Stomach (tissue), 9 donors: ENCODE data around the gene SP4. TPM values are rescaled to one million over a fixed set of nuclear protein-coding genes. Genes with fewer than 3 reads are reported as not detected.

Experiments
- DNase-seq, 2 donors: peaks; one replicate each; pipeline versions ENCODE4 v3.0.0 to v3.0.0-alpha.2; 2013 to 2019
- H3K27ac ChIP-seq, 5 donors: fragments of 200-600 bp in 4 of 5; sonication (generic) in 4 of 5; one replicate each; pipeline ENCODE4 v1.5.1; 2013 to 2019; ENCODE audit warnings: mild to moderate bottlenecking in 1 of 5, moderate library complexity in 1 of 5
- H3K27me3 ChIP-seq, 3 donors: fragments of 200-600 bp; sonication (generic); one replicate each; pipeline ENCODE4 v1.5.1; 2017 to 2019; ENCODE audit warnings: mixed run types in 1 of 3
- H3K36me3 ChIP-seq, 4 donors: fragments of 200-600 bp; sonication (generic); 1 replicate in 3 of 4; 2 replicates in 1 of 4; pipeline ENCODE4 v1.5.1; 2016 to 2019
- H3K4me1 ChIP-seq, 4 donors: fragments of 200-600 bp; sonication (generic); one replicate each; pipeline ENCODE4 v1.5.1; 2016 to 2019
- H3K4me3 ChIP-seq, 4 donors: fragments of 200-600 bp; sonication (generic) in 3 of 4; one replicate each; pipeline ENCODE4 v1.5.1; 2016 to 2019; ENCODE audit warnings: mild to moderate bottlenecking in 1 of 4
- H3K9me3 ChIP-seq, 4 donors: fragments of 200-600 bp; sonication (generic); one replicate each; pipeline ENCODE4 v1.5.1; 2016 to 2019
- CTCF ChIP-seq, 7 experiments: fragments of 450-650 bp in 4 of 7; fragments of 200-600 bp in 3 of 7; sonication (generic) in 3 of 7; IDR thresholded peaks; one replicate each; pipeline ENCODE4 v1.5.1; 2016 to 2019; ENCODE audit warnings: antibody characterized with exemption in 7 of 7, control low read depth in 2 of 7, mild to moderate bottlenecking in 1 of 7
- EP300 ChIP-seq: sonication (generic); formaldehyde crosslinking; IDR thresholded peaks from one replicate; pipeline ENCODE4 v1.6.1; 2017; ENCODE audit warnings: antibody characterized with exemption
- POLR2A ChIP-seq, 4 donors: fragments of 450-650 bp; IDR thresholded peaks; one replicate each; pipeline ENCODE4 v1.6.1; 2016; ENCODE audit warnings: antibody characterized with exemption in 4 of 4, control low read depth in 2 of 4, mild to moderate bottlenecking in 1 of 4, moderate library complexity in 1 of 4
- POLR2AphosphoS5 ChIP-seq, 3 donors: sonication (generic); formaldehyde crosslinking; IDR thresholded peaks; one replicate each; pipeline ENCODE4 v1.6.1; 2016; ENCODE audit warnings: antibody characterized with exemption in 3 of 3
- WGBS, 5 donors: extraction: QIAGEN DNeasy Blood & Tissue Kit in 3 of 5; methylation state at CpG; one replicate each; pipeline versions ENCODE4 v1.1.5 to v1.1.7; 2013 to 2018; 5-methylcytosine and 5-hydroxymethylcytosine counted together
- intact Hi-C: fragments of 100-400 bp; cut with DNase I; formaldehyde crosslinking; loops from one replicate; pipeline ENCODE4 v1.15.1; 2023; ENCODE audit warnings: low total_unique reads
- polyA plus RNA-seq, 3 donors: library from polyadenylated mRNA; stranded (reverse); fragments of 200-250 nt; gene quantifications; one replicate each; pipeline ENCODE4 v1.2.3, GENCODE V29; 2013
- small RNA-seq, 4 donors: library from RNA; depleted of rRNA; stranded (forward); fragments of <200 nt; gene quantifications; one replicate each; pipeline ENCODE3, GENCODE V24; 2016
- total RNA-seq, 5 donors: library from RNA; depleted of rRNA; stranded (reverse); fragments of >200 nt; gene quantifications; one replicate each; pipeline versions ENCODE4 v1.1.0 to v1.2.3, GENCODE V29; 2014 to 2016
- donor health status: healthy with polysubstance abuse.
- donor health status: Bipolar disorder and iron deficiency.
- donor health status: healthy.

The SP4 gene
- total and polyA plus RNA-seq, 8 donors, result 0.58 to 16.7 (median 2.4) TPM

DNA sequence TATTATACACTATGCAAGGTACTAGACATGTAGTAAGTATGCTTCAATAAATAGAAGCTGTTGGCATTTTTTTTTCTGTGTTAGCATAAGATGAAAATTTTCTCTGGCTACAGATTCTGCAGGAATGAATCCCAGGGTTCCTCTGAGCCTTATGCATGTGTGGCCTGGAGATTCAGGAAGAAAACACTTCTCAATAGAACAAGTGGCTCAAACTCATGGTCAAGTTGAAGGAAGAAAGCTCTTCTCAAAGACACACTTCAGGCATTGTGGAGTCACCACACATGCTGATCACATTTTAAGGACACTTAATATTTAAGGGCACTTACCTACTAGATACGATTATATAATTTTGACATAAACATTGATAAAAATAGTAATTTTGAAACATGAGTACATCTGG, 134.5 kb downstream of the SP4 start:
- H3K36me3 ChIP-seq, result no peaks in the 10 kb centered on the region
- no peaks in the 10 kb centered on the region for H3K27me3 ChIP-seq
- H3K4me3 ChIP-seq, result no peak overlapping the region
- no peak for TF ChIP-seq CTCF (IDR thresholded peaks at IDR 0.05)
- no peak for TF ChIP-seq EP300
- TF ChIP-seq POLR2A (IDR thresholded peaks at IDR 0.05), result no peak
- TF ChIP-seq POLR2AphosphoS5 (IDR thresholded peaks at IDR 0.05), result no peak
- no peaks in the 10 kb centered on the region for H3K9me3 ChIP-seq
- WGBS, 5 donors, result 84 to 89% (median 88%) methylated on average over 1 of the region's 1 CpG
- no peaks in the 10 kb centered on the region for H3K4me1 ChIP-seq
- no peak for DNase-seq
- no peak overlapping the region for H3K27ac ChIP-seq
- intact Hi-C loops, result no loop called here

Small RNA genes within 50 kb of the gene (small RNA-seq; reads per million reads assigned to genes)
- gene MIR1183, result 0 reads per million in 4 donors
- 0 reads per million in 4 donors for gene RNU1-15P

Other genes with a start within 250 kb of the SP4 start
- gene DNAH11, start 115.0 kb downstream of the SP4 start, total RNA-seq, result 1 to 10 TPM in 1 of 5 donors, under 1 TPM in 3, not detected in 1; under 0.01 to 1.7 (median 0.59) TPM
- gene DNAH11, start 115.0 kb downstream of the SP4 start, polyA plus RNA-seq, result 1 to 10 TPM in 1 of 3 donors, under 1 TPM in 2; under 0.01 to 2.6 (median 0.15) TPM